H7 (cell line): ENCODE data around the gene B3GALT5. TPM values are rescaled to one million over a fixed set of nuclear protein-coding genes. Genes with fewer than 3 reads are reported as not detected.

ENCODE experiments used
- DNase-seq: peaks from one replicate; pipeline ENCODE4 v3.0.0; 2012
- H3K27me3 ChIP-seq: 2 replicates; pipeline ENCODE4 v1.6.0; 2011; ENCODE audit warnings: mild to moderate bottlenecking, low read length; ENCODE audit not compliant: control insufficient read depth, insufficient read depth
- H3K36me3 ChIP-seq: replicated peaks from 2 replicates; pipeline ENCODE4 v1.5.1; 2011; ENCODE audit warnings: low read length; ENCODE audit not compliant: control insufficient read depth, insufficient read depth
- H3K4me3 ChIP-seq: 2 replicates; pipeline ENCODE4 v1.5.1; 2011; ENCODE audit warnings: low read depth, mild to moderate bottlenecking, control low read depth, low read length, moderate library complexity; ENCODE audit not compliant: insufficient read depth
- total RNA-seq: library from RNA; depleted of rRNA; stranded (reverse); fragments of >200 nt; shearing (Covaris generic); gene quantifications from 2 replicates; pipeline ENCODE4 v1.2.3, GENCODE V29; 2014

B3GALT5 gene
- total RNA-seq, 1 experiment from 2014 or later, result 3.7 TPM

- no peaks in the 10 kb centered on the region for H3K27me3 ChIP-seq
- no peak overlapping the region for H3K4me3 ChIP-seq
- DNase-seq, result no peak
- peaks cover 8% of the 10 kb centered on the region for H3K36me3 ChIP-seq
Measured at GRCh38 chr21:39648879-39649278, 36.1 kb downstream of the B3GALT5 start.

- Histone ChIP-seq H3K36me3 (peaks cover 8% of the 10 kb centered on the region), H3K27me3 (no peaks in the 10 kb centered on the region)
Measured at GRCh38 chr21:39649526-39649925, 36.8 kb downstream of the B3GALT5 start.

GRCh38 chr21:39650306-39650705 is 37.6 kb downstream of the B3GALT5 start:
- DNase-seq, result no peak
- Histone ChIP-seq H3K4me3 (no peak overlapping the region), H3K36me3 (peaks cover 10% of the 10 kb centered on the region), H3K27me3 (no peaks in the 10 kb centered on the region)

More at GRCh38 chr21:39649526-39649925, 36.8 kb downstream of the B3GALT5 start:
- H3K4me3 ChIP-seq, result no peak overlapping the region
- no peak for DNase-seq

- DNase-seq, result no peak
- peaks cover 10% of the 10 kb centered on the region for H3K36me3 ChIP-seq
- no peak overlapping the region for H3K4me3 ChIP-seq
- H3K27me3 ChIP-seq, result no peaks in the 10 kb centered on the region
Measured at GRCh38 chr21:39650801-39651200, 38.1 kb downstream of the B3GALT5 start.

- Histone ChIP-seq H3K4me3 (no peak overlapping the region), H3K27me3 (no peaks in the 10 kb centered on the region), H3K36me3 (peaks cover 11% of the 10 kb centered on the region)
- no peak for DNase-seq
Measured at GRCh38 chr21:39651206-39651605, 38.5 kb downstream of the B3GALT5 start.

GRCh38 chr21:39654951-39655350 is 42.2 kb downstream of the B3GALT5 start:
- Histone ChIP-seq H3K36me3 (peaks cover 7% of the 10 kb centered on the region), H3K27me3 (no peaks in the 10 kb centered on the region), H3K4me3 (no peak overlapping the region)
- no peak for DNase-seq

- no peak overlapping the region for H3K4me3 ChIP-seq
- no peak for DNase-seq
- H3K27me3 ChIP-seq, result no peaks in the 10 kb centered on the region
- H3K36me3 ChIP-seq, result peaks cover 9% of the 10 kb centered on the region
Measured at GRCh38 chr21:39655589-39655988, 42.8 kb downstream of the B3GALT5 start.

- Histone ChIP-seq H3K27me3 (no peaks in the 10 kb centered on the region), H3K4me3 (no peak overlapping the region), H3K36me3 (peaks cover 13% of the 10 kb centered on the region)
- DNase-seq, result no peak
Measured at GRCh38 chr21:39656209-39656608, 43.5 kb downstream of the B3GALT5 start.

GRCh38 chr21:39657091-39657689 is 44.5 kb downstream of the B3GALT5 start:
- no peaks in the 10 kb centered on the region for H3K27me3 ChIP-seq
- peaks cover 16% of the 10 kb centered on the region for H3K36me3 ChIP-seq
- no peak for DNase-seq
- H3K4me3 ChIP-seq, result no peak overlapping the region

GRCh38 chr21:39658066-39658465 is 45.3 kb downstream of the B3GALT5 start:
- no peaks in the 10 kb centered on the region for H3K27me3 ChIP-seq
- DNase-seq, result no peak
- no peak overlapping the region for H3K4me3 ChIP-seq
- peaks cover 18% of the 10 kb centered on the region for H3K36me3 ChIP-seq

- H3K4me3 ChIP-seq, result no peak overlapping the region
- no peak for DNase-seq
- no peaks in the 10 kb centered on the region for H3K27me3 ChIP-seq
- peaks cover 24% of the 10 kb centered on the region for H3K36me3 ChIP-seq
Measured at GRCh38 chr21:39659070-39659815, 46.5 kb downstream of the B3GALT5 start.

GRCh38 chr21:39660191-39660980 is 47.6 kb downstream of the B3GALT5 start:
- no peaks in the 10 kb centered on the region for H3K27me3 ChIP-seq
- peaks cover 25% of the 10 kb centered on the region for H3K36me3 ChIP-seq
- no peak for DNase-seq
- H3K4me3 ChIP-seq, result no peak overlapping the region

GRCh38 chr21:39661121-39661520 is 48.4 kb downstream of the B3GALT5 start:
- peaks cover 24% of the 10 kb centered on the region for H3K36me3 ChIP-seq

GRCh38 chr21:39661740-39662139 is 49.0 kb downstream of the B3GALT5 start:
- H3K27me3 ChIP-seq, result no peaks in the 10 kb centered on the region
- H3K36me3 ChIP-seq, result peaks cover 24% of the 10 kb centered on the region
- no peak for DNase-seq
- no peak overlapping the region for H3K4me3 ChIP-seq

More at GRCh38 chr21:39661121-39661520, 48.4 kb downstream of the B3GALT5 start:
- H3K4me3 ChIP-seq, result no peak overlapping the region
- no peak for DNase-seq
- no peaks in the 10 kb centered on the region for H3K27me3 ChIP-seq
